ENCODE data around the gene CTNND1.

The CTNND1 gene

GRCh38 chr11:57729479-57729878 lies 32.1 kb upstream of the CTNND1 start:
- H4K20me1 ChIP-seq (ENCODE audit: low read depth, low read length) = peaks cover 6% of the 10 kb centered on the region; the same call in 1 of the 2 replicates
- no peaks in the 10 kb centered on the region for H3K9me3 ChIP-seq (ENCODE audit: insufficient read depth, low read length)
- H3K27ac ChIP-seq (ENCODE audit: low read depth, low read length) = peak overlapping the region; percentile 28; the same call in 1 of the 2 replicates
- peak overlapping the region; percentile 6; the same call in 1 of the 2 replicates for H3K9ac ChIP-seq (ENCODE audit: low read length)
- peaks cover 94% of the 10 kb centered on the region for H3K79me2 ChIP-seq (ENCODE audit: insufficient read depth, low read length)
- no peaks in the 10 kb centered on the region for H3K27me3 ChIP-seq (ENCODE audit: low read length)
- TF ChIP-seq EZH2phosphoT487 (conservative IDR thresholded peaks at IDR 0.05; ENCODE audit: low read length) = no peak
- TF ChIP-seq, protein P1, sequence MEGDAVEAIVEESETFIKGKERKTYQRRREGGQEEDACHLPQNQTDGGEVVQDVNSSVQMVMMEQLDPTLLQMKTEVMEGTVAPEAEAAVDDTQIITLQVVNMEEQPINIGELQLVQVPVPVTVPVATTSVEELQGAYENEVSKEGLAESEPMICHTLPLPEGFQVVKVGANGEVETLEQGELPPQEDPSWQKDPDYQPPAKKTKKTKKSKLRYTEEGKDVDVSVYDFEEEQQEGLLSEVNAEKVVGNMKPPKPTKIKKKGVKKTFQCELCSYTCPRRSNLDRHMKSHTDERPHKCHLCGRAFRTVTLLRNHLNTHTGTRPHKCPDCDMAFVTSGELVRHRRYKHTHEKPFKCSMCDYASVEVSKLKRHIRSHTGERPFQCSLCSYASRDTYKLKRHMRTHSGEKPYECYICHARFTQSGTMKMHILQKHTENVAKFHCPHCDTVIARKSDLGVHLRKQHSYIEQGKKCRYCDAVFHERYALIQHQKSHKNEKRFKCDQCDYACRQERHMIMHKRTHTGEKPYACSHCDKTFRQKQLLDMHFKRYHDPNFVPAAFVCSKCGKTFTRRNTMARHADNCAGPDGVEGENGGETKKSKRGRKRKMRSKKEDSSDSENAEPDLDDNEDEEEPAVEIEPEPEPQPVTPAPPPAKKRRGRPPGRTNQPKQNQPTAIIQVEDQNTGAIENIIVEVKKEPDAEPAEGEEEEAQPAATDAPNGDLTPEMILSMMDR (IDR thresholded peaks at IDR 0.05; ENCODE audit: insufficient read depth, low read length, poor library complexity, severe bottlenecking) = no peak
- H3K36me3 ChIP-seq (ENCODE audit: low read length) = no peaks in the 10 kb centered on the region
- no peak overlapping the region for H2AFZ ChIP-seq (ENCODE audit: low read depth, low read length, severe bottlenecking)
- peak overlapping the region; percentile 45 for H3K4me2 ChIP-seq (ENCODE audit: low read depth, low read length, poor library complexity, severe bottlenecking)
- H3K9me2 ChIP-seq (replicated peaks; ENCODE audit: insufficient read depth, low read length) = no peaks in the 10 kb centered on the region
- H3F3A ChIP-seq (ENCODE audit: insufficient read depth) = peaks cover 13% of the 10 kb centered on the region; the same call in 1 of the 2 replicates
- H3K4me3 ChIP-seq (ENCODE audit: insufficient read depth, low read length, poor library complexity, severe bottlenecking) = no peak overlapping the region

DNA sequence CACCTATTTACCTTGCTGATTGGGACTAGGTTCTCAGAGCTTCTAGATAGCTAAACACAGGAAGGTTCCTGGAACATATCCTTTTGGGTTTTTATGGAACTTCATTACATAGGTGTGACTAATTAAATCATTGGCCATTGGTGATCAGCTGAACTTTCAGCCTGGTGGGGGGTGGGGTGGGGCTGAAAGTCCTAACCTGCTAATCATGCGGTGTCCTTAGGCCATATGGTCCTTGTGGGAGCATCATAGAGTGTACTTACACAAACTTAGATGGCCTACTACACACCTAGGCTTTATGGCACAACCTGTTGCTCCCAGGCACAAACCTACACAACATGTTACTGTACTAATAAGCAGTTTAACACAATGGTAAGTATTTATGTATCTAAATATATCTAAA lies 28.9 kb upstream of the CTNND1 start:
- no peaks in the 10 kb centered on the region for H4K20me1 ChIP-seq (ENCODE audit: low read depth, low read length)

GRCh38 chr11:57735619-57736298 lies 25.8 kb upstream of the CTNND1 start:
- Histone ChIP-seq H3F3A (ENCODE audit: insufficient read depth) (peaks cover 6% of the 10 kb centered on the region), H3K27ac (ENCODE audit: low read depth, low read length) (no peak overlapping the region), H3K4me2 (ENCODE audit: low read depth, low read length, poor library complexity, severe bottlenecking) (no peak overlapping the region), H2AFZ (ENCODE audit: low read depth, low read length, severe bottlenecking) (no peak overlapping the region), H3K9ac (ENCODE audit: low read length) (no peak overlapping the region), H3K27me3 (ENCODE audit: low read length) (no peaks in the 10 kb centered on the region), H3K4me3 (ENCODE audit: insufficient read depth, low read length, poor library complexity, severe bottlenecking) (no peak overlapping the region), H3K36me3 (ENCODE audit: low read length) (no peaks in the 10 kb centered on the region), H3K9me3 (ENCODE audit: insufficient read depth, low read length) (no peaks in the 10 kb centered on the region), H3K9me2 (replicated peaks; ENCODE audit: insufficient read depth, low read length) (no peaks in the 10 kb centered on the region), H3K79me2 (ENCODE audit: insufficient read depth, low read length) (peaks cover 44% of the 10 kb centered on the region), H4K20me1 (ENCODE audit: low read depth, low read length) (no peaks in the 10 kb centered on the region)
- TF ChIP-seq, protein P1 (IDR thresholded peaks at IDR 0.05; ENCODE audit: insufficient read depth, low read length, poor library complexity, severe bottlenecking) = no peak
- TF ChIP-seq EZH2phosphoT487 (conservative IDR thresholded peaks at IDR 0.05; ENCODE audit: low read length) = no peak

More for the DNA sequence above, 28.9 kb upstream of the CTNND1 start:
- Histone ChIP-seq H3K4me3 (ENCODE audit: insufficient read depth, low read length, poor library complexity, severe bottlenecking) (no peak overlapping the region), H3K79me2 (ENCODE audit: insufficient read depth, low read length) (peaks cover 72% of the 10 kb centered on the region), H3K9me3 (ENCODE audit: insufficient read depth, low read length) (no peaks in the 10 kb centered on the region), H3K36me3 (ENCODE audit: low read length) (no peaks in the 10 kb centered on the region), H3K9me2 (replicated peaks; ENCODE audit: insufficient read depth, low read length) (no peaks in the 10 kb centered on the region), H3K27me3 (ENCODE audit: low read length) (no peaks in the 10 kb centered on the region), H3F3A (ENCODE audit: insufficient read depth) (peaks cover 1% of the 10 kb centered on the region; the same call in 1 of the 2 replicates), H3K27ac (ENCODE audit: low read depth, low read length) (no peak overlapping the region), H2AFZ (ENCODE audit: low read depth, low read length, severe bottlenecking) (no peak overlapping the region), H3K9ac (ENCODE audit: low read length) (no peak overlapping the region), H3K4me2 (ENCODE audit: low read depth, low read length, poor library complexity, severe bottlenecking) (no peak overlapping the region)
- no peak for TF ChIP-seq EZH2phosphoT487 (conservative IDR thresholded peaks at IDR 0.05; ENCODE audit: low read length)
- TF ChIP-seq, protein P1 (IDR thresholded peaks at IDR 0.05; ENCODE audit: insufficient read depth, low read length, poor library complexity, severe bottlenecking) = no peak

Measured in SU-DHL-6 (cell line).